Stimulated activated CD4-positive, alpha-beta T cell treated with anti-CD3 and anti-CD28 coated beads, Interleukin-12 subunit alpha, Interleukin-12 subunit beta, amount 100 ng/mL, for 48 hours (primary cell): Measurements from ENCODE around the gene GSTM3.
"Not testable (repeated sequence)": the region's sequence is repeated elsewhere in the genome, so short reads cannot be mapped to it uniquely, and the experiment has no call there.

Experiments used
- DNase-seq, 3 donors: peaks; one replicate each; pipeline ENCODE4 v3.0.0-alpha.2; 2020; ENCODE audit warnings: low read depth in 2 of 3, low spot score in 1 of 3

The GSTM3 gene

GRCh38 chr1:109705411-109705810, 35.4 kb downstream of the GSTM3 start:
- no peak for DNase-seq

- no peak for DNase-seq
Observed at GRCh38 chr1:109704173-109704572, 36.7 kb downstream of the GSTM3 start.

- DNase-seq, result not testable (repeated sequence)
Observed at GRCh38 chr1:109702940-109703339, 37.9 kb downstream of the GSTM3 start.

GRCh38 chr1:109697861-109698260, 43.0 kb downstream of the GSTM3 start:
- DNase-seq, result not testable (repeated sequence)

- no peak for DNase-seq
Observed at GRCh38 chr1:109697066-109697465, 43.8 kb downstream of the GSTM3 start.

GRCh38 chr1:109695138-109695537, 45.7 kb downstream of the GSTM3 start:
- DNase-seq, result not testable (repeated sequence)

GRCh38 chr1:109694400-109694799, 46.4 kb downstream of the GSTM3 start:
- not testable (repeated sequence) for DNase-seq

GRCh38 chr1:109691759-109692158, 49.1 kb downstream of the GSTM3 start:
- DNase-seq, result no peak

GRCh38 chr1:109689844-109690405, 50.9 kb downstream of the GSTM3 start:
- no peak for DNase-seq

GRCh38 chr1:109687641-109688499, 53.0 kb downstream of the GSTM3 start, which contains the start of gene GSTM1:
GSTM1 (plus strand) TSS chr1:109687817; CDS start chr1:109687874, 57 bp downstream.
- peak in 2 of 3 donors; percentile 65 to 77 for DNase-seq

GRCh38 chr1:109687109-109687508, 53.7 kb downstream of the GSTM3 start:
- DNase-seq, result not testable (repeated sequence)

GRCh38 chr1:109685890-109686289, 54.9 kb downstream of the GSTM3 start:
- DNase-seq, result not testable (repeated sequence)

GRCh38 chr1:109685399-109685798, 55.4 kb downstream of the GSTM3 start:
- DNase-seq, result not testable (repeated sequence)

- DNase-seq, result not testable (repeated sequence)
Observed at GRCh38 chr1:109684777-109685176, 56.1 kb downstream of the GSTM3 start.
